Coronary artery (tissue), 2 donors: ENCODE data around the gene OPRL1.
A peak's percentile ranks its signal among the peaks of the same experiment; 100 is the strongest.

Experiments used
- DNase-seq: peaks from one replicate; pipeline ENCODE4 v3.0.0-alpha.2; 2017; ENCODE audit warnings: low spot score
- H3K27ac ChIP-seq, 2 donors: fragments of 200-600 bp; sonication (generic); one replicate each; pipeline ENCODE4 v1.5.1; 2016 to 2019
- H3K4me3 ChIP-seq: fragments of 200-600 bp; sonication (generic); 2 replicates; pipeline ENCODE4 v1.5.1; 2016; ENCODE audit warnings: mild to moderate bottlenecking, moderate library complexity
- TF ChIP-seq, protein P1 (sequence below): fragments of 200-600 bp; sonication (generic); IDR thresholded peaks from one replicate; pipeline ENCODE4 v1.5.1; 2019; ENCODE audit warnings: antibody characterized with exemption

Gene OPRL1

DNA sequence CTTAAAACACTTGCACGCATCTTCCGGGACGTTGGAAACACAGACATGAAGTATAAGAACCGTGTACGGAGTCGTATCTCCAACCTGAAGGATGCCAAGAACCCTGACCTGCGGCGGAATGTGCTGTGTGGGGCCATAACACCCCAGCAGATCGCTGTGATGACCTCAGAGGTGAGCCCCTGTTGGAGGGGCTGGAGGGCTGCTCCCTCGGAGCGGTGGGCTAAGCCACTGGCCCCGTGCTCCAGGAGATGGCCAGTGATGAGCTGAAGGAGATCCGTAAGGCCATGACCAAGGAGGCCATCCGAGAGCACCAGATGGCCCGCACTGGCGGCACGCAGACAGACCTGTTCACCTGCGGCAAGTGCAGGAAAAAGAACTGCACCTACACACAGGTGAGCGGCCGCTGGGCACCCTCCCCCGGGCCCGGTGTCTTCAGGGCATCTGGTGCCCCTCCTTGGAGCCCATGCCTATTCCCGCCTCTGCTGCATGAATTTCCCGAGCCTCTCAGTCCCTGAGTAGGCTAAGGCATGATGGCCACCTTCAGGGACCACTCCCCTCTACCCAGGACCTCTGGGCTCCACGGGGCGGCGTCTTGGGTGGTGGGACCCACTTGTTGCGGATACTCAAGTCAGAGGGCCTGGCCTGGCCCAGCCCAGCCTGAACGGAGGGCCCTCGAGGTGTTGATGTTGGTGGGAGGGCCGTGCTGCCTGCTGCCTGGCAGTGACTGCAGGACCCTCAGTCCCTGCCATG, 9.5 kb upstream of the OPRL1 start:
- no peak overlapping the region for H3K4me3 ChIP-seq
- H3K27ac ChIP-seq, result no peak overlapping the region
- TF ChIP-seq, protein P1, sequence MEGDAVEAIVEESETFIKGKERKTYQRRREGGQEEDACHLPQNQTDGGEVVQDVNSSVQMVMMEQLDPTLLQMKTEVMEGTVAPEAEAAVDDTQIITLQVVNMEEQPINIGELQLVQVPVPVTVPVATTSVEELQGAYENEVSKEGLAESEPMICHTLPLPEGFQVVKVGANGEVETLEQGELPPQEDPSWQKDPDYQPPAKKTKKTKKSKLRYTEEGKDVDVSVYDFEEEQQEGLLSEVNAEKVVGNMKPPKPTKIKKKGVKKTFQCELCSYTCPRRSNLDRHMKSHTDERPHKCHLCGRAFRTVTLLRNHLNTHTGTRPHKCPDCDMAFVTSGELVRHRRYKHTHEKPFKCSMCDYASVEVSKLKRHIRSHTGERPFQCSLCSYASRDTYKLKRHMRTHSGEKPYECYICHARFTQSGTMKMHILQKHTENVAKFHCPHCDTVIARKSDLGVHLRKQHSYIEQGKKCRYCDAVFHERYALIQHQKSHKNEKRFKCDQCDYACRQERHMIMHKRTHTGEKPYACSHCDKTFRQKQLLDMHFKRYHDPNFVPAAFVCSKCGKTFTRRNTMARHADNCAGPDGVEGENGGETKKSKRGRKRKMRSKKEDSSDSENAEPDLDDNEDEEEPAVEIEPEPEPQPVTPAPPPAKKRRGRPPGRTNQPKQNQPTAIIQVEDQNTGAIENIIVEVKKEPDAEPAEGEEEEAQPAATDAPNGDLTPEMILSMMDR, result no peak
- no peak for DNase-seq

DNA sequence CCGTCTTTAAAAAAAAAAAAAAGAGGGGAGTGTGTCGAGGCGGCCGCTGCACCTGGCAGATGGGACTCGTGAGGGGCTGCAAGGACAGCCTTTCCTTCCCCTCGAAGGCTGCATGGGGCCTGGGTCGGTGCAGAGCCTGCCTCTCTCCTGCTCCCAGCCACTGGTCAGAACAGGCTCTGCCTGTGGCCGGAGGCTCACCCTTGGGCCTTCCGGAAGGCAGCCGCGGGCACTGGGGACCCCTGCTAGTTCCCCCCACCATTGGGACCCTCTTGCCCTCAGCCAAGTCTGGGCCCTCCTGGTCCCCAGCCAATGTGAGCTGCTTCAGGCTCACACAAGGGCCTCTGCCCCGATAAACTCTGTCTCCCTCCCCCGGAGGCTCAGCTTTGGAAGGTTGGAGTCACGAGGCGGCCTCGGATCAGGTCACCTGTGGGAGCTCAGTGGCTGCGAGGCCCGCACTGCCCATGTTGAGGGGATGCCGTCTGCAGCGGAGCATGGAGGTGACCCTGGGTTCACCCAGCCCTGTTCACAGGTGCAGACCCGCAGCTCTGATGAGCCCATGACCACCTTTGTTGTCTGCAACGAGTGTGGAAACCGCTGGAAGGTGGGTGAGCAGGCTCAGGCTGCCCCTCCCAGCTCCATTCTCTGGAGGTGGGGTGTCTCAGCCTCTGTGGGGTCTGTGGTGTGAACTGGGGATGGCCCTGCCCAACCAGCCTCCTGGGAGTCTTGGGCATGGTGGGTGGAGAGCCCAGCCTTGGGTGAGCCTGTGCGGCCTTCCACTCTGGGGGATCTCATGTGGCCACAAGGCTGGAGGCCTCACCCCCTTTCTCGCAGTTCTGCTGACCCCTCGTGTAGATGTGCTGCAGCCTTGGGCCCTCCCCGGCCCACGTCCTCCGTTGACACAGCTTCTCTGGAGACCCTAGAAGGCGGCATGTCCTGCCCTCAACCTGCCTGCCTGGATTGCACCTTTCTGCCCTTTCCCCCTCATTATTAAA, 8.2 kb upstream of the OPRL1 start:
- TF ChIP-seq, protein P1, result no peak
- no peak for DNase-seq
- no peak overlapping the region for H3K4me3 ChIP-seq
- no peak overlapping the region for H3K27ac ChIP-seq

GRCh38 chr20:64072498-64073063, 7.3 kb upstream of the OPRL1 start:
- no peak overlapping the region for H3K4me3 ChIP-seq
- H3K27ac ChIP-seq, result no peak overlapping the region
- TF ChIP-seq, protein P1, result no peak
- DNase-seq, result no peak

GRCh38 chr20:64073476-64074183, 6.3 kb upstream of the OPRL1 start:
- H3K27ac ChIP-seq, result no peak overlapping the region
- no peak for DNase-seq
- no peak overlapping the region for H3K4me3 ChIP-seq
- TF ChIP-seq, protein P1, result no peak

- Histone ChIP-seq H3K27ac (no peak overlapping the region), H3K4me3 (no peak overlapping the region)
- TF ChIP-seq, protein P1, result no peak
- no peak for DNase-seq
Observed at GRCh38 chr20:64074184-64074789, 5.6 kb upstream of the OPRL1 start.

GRCh38 chr20:64074963-64075362, 4.9 kb upstream of the OPRL1 start:
- H3K27ac ChIP-seq, result peak overlapping the region in 1 of 2 donors; percentile 7
- TF ChIP-seq, protein P1, result no peak
- no peak for DNase-seq

More at GRCh38 chr20:64074963-64075362, 4.9 kb upstream of the OPRL1 start:
- no peak overlapping the region for H3K4me3 ChIP-seq
